ENCODE measurements around the gene CBR3.
A peak's percentile ranks its signal among the peaks of the same experiment; 100 is the strongest.

CBR3 gene

GRCh38 chr21:36125512-36126207, 9.2 kb upstream of the CBR3 start:
- Histone ChIP-seq H4K20me1 (ENCODE audit: insufficient read depth, low read length) (no peaks in the 10 kb centered on the region), H3K27ac (ENCODE audit: low read length) (no peak overlapping the region), H3K27me3 (ENCODE audit: insufficient read depth, low read length, poor library complexity) (no peaks in the 10 kb centered on the region), H3K36me3 (ENCODE audit: insufficient read depth, low read length) (no peaks in the 10 kb centered on the region), H2AFZ (ENCODE audit: low read depth, low read length) (0 out of 2 replicates have a peak overlapping the region, but pooled peaks have one; percentile 4), H3K4me2 (ENCODE audit: insufficient read depth, low read length) (no peak overlapping the region; the same call in 1 of the 2 replicates), H3K4me3 (ENCODE audit: low read depth in 1 of 2, low read length in 2 of 2) (no peak overlapping the region), H3K9ac (ENCODE audit: low read depth, low read length) (no peak overlapping the region), H3K79me2 (ENCODE audit: insufficient read depth, low read length) (no peaks in the 10 kb centered on the region), H3K4me1 (ENCODE audit: insufficient read depth, low read length) (peaks cover 4% of the 10 kb centered on the region), H3K9me3 (ENCODE audit: insufficient read depth, low read length, severe bottlenecking) (no peaks in the 10 kb centered on the region)
- no peak for TF ChIP-seq EZH2 (IDR thresholded peaks at IDR 0.05; ENCODE audit: borderline replicate concordance, low read depth, low read length, severe bottlenecking)
- TF ChIP-seq, protein P1, sequence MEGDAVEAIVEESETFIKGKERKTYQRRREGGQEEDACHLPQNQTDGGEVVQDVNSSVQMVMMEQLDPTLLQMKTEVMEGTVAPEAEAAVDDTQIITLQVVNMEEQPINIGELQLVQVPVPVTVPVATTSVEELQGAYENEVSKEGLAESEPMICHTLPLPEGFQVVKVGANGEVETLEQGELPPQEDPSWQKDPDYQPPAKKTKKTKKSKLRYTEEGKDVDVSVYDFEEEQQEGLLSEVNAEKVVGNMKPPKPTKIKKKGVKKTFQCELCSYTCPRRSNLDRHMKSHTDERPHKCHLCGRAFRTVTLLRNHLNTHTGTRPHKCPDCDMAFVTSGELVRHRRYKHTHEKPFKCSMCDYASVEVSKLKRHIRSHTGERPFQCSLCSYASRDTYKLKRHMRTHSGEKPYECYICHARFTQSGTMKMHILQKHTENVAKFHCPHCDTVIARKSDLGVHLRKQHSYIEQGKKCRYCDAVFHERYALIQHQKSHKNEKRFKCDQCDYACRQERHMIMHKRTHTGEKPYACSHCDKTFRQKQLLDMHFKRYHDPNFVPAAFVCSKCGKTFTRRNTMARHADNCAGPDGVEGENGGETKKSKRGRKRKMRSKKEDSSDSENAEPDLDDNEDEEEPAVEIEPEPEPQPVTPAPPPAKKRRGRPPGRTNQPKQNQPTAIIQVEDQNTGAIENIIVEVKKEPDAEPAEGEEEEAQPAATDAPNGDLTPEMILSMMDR (IDR thresholded peaks at IDR 0.05; ENCODE audit: borderline replicate concordance, extremely low read depth, low read length, poor library complexity, severe bottlenecking) = peak; percentile 96
- DNase-seq = peak; percentile 66
- peak; percentile 37; the same call in 1 of the 3 replicates for ATAC-seq (ENCODE audit: insufficient read depth, low read depth)

DNA sequence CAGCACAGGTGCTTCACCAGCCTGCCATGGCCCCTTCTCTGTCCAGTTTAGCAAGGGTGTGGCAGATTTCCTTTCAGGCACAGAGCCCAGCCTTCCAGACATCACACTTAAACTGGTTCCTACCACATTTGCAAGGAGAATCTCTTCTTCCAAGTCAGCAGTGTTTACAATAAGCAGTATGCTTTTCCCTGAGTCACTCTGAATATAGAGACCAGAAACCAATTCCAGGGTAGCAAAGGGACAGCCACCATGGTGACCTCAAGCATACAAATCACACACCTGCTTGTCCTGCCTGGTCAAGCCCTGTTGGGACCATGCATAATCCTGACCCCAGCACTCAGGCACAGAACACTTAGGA, 8.7 kb upstream of the CBR3 start:
- no peak for DNase-seq
- no peaks in the 10 kb centered on the region for H3K27me3 ChIP-seq (ENCODE audit: insufficient read depth, low read length, poor library complexity)

GRCh38 chr21:36126621-36127110, 8.2 kb upstream of the CBR3 start:
- H3K9me3 ChIP-seq (ENCODE audit: insufficient read depth, low read length, severe bottlenecking) = no peaks in the 10 kb centered on the region
- no peak overlapping the region for H3K4me2 ChIP-seq (ENCODE audit: insufficient read depth, low read length)
- no peaks in the 10 kb centered on the region for H4K20me1 ChIP-seq (ENCODE audit: insufficient read depth, low read length)
- H3K36me3 ChIP-seq (ENCODE audit: insufficient read depth, low read length) = no peaks in the 10 kb centered on the region
- no peak overlapping the region for H3K4me3 ChIP-seq (ENCODE audit: low read depth in 1 of 2, low read length in 2 of 2)
- peaks cover 7% of the 10 kb centered on the region for H3K4me1 ChIP-seq (ENCODE audit: insufficient read depth, low read length)
- no peak for ATAC-seq (ENCODE audit: insufficient read depth, low read depth)
- DNase-seq = no peak
- H3K27me3 ChIP-seq (ENCODE audit: insufficient read depth, low read length, poor library complexity) = no peaks in the 10 kb centered on the region
- no peak overlapping the region for H2AFZ ChIP-seq (ENCODE audit: low read depth, low read length)
- H3K79me2 ChIP-seq (ENCODE audit: insufficient read depth, low read length) = no peaks in the 10 kb centered on the region
- no peak overlapping the region for H3K27ac ChIP-seq (ENCODE audit: low read length)
- TF ChIP-seq, protein P1 (IDR thresholded peaks at IDR 0.05; ENCODE audit: borderline replicate concordance, extremely low read depth, low read length, poor library complexity, severe bottlenecking) = no peak
- TF ChIP-seq EZH2 (IDR thresholded peaks at IDR 0.05; ENCODE audit: borderline replicate concordance, low read depth, low read length, severe bottlenecking) = no peak
- H3K9ac ChIP-seq (ENCODE audit: low read depth, low read length) = no peak overlapping the region

More for the DNA sequence above, 8.7 kb upstream of the CBR3 start:
- TF ChIP-seq, protein P1 (IDR thresholded peaks at IDR 0.05; ENCODE audit: borderline replicate concordance, extremely low read depth, low read length, poor library complexity, severe bottlenecking) = no peak
- TF ChIP-seq EZH2 (IDR thresholded peaks at IDR 0.05; ENCODE audit: borderline replicate concordance, low read depth, low read length, severe bottlenecking) = no peak
- ATAC-seq (ENCODE audit: insufficient read depth, low read depth) = no peak
- H3K79me2 ChIP-seq (ENCODE audit: insufficient read depth, low read length) = no peaks in the 10 kb centered on the region
- peaks cover 7% of the 10 kb centered on the region for H3K4me1 ChIP-seq (ENCODE audit: insufficient read depth, low read length)
- H2AFZ ChIP-seq (ENCODE audit: low read depth, low read length) = no peak overlapping the region
- H3K4me2 ChIP-seq (ENCODE audit: insufficient read depth, low read length) = no peak overlapping the region
- no peak overlapping the region for H3K27ac ChIP-seq (ENCODE audit: low read length)
- H3K4me3 ChIP-seq (ENCODE audit: low read depth in 1 of 2, low read length in 2 of 2) = no peak overlapping the region
- no peak overlapping the region for H3K9ac ChIP-seq (ENCODE audit: low read depth, low read length)
- H3K9me3 ChIP-seq (ENCODE audit: insufficient read depth, low read length, severe bottlenecking) = no peaks in the 10 kb centered on the region
- no peaks in the 10 kb centered on the region for H3K36me3 ChIP-seq (ENCODE audit: insufficient read depth, low read length)
- H4K20me1 ChIP-seq (ENCODE audit: insufficient read depth, low read length) = no peaks in the 10 kb centered on the region
